HG02623 (cell line): ENCODE results near the gene PAN3.
"Not testable (repeated sequence)": the region's sequence is repeated elsewhere in the genome, so short reads cannot be mapped to it uniquely, and the experiment has no call there.

ENCODE experiments used
- ATAC-seq: cut with Tn5 transposase; IDR thresholded peaks from one replicate; pipeline ENCODE4 v1.9.1; 2021; ENCODE audit warnings: moderate library complexity; ENCODE audit not compliant: unreplicated experiment

PAN3 gene

GRCh38 chr13:28138012-28138755 is at the start of gene PAN3:
PAN3 (plus strand) TSS chr13:28138545; CDS start chr13:28138658, 113 bp downstream.
- ATAC-seq = peak; percentile 56

GRCh38 chr13:28089065-28089464 is 49.3 kb upstream of the PAN3 start:
- no peak for ATAC-seq

- ATAC-seq = no peak
Measured at GRCh38 chr13:28092431-28092830, 45.9 kb upstream of the PAN3 start.

- no peak for ATAC-seq
Measured at GRCh38 chr13:28093881-28094280, 44.5 kb upstream of the PAN3 start.

GRCh38 chr13:28094306-28094705 is 44.0 kb upstream of the PAN3 start:
- no peak for ATAC-seq

- no peak for ATAC-seq
Measured at GRCh38 chr13:28097503-28097902, 40.8 kb upstream of the PAN3 start.

GRCh38 chr13:28099396-28100149 is 38.8 kb upstream of the PAN3 start:
- no peak for ATAC-seq

GRCh38 chr13:28100150-28101121 is 37.9 kb upstream of the PAN3 start, which contains the start of gene FLT3:
FLT3 (minus strand) TSS chr13:28100576; CDS start chr13:28100510, 66 bp downstream.
- ATAC-seq = no peak

GRCh38 chr13:28101886-28102285 is 36.5 kb upstream of the PAN3 start:
- not testable (repeated sequence) for ATAC-seq

GRCh38 chr13:28106976-28107375 is 31.4 kb upstream of the PAN3 start:
- no peak for ATAC-seq

- no peak for ATAC-seq
Measured at GRCh38 chr13:28110414-28110813, 27.9 kb upstream of the PAN3 start.

- no peak for ATAC-seq
Measured at GRCh38 chr13:28116736-28117135, 21.6 kb upstream of the PAN3 start.

GRCh38 chr13:28117689-28118377 is 20.5 kb upstream of the PAN3 start:
- no peak for ATAC-seq

- no peak for ATAC-seq
Measured at GRCh38 chr13:28120317-28120716, 18.0 kb upstream of the PAN3 start.

- no peak for ATAC-seq
Measured at GRCh38 chr13:28121224-28121623, 17.1 kb upstream of the PAN3 start.

- ATAC-seq = no peak
Measured at GRCh38 chr13:28128030-28128429, 10.3 kb upstream of the PAN3 start.

GRCh38 chr13:28128926-28129325 is 9.4 kb upstream of the PAN3 start:
- ATAC-seq = no peak

GRCh38 chr13:28129911-28130693 is 8.2 kb upstream of the PAN3 start:
- no peak for ATAC-seq

GRCh38 chr13:28131646-28132045 is 6.7 kb upstream of the PAN3 start:
- no peak for ATAC-seq

GRCh38 chr13:28136916-28137315 is 1.4 kb upstream of the PAN3 start:
- ATAC-seq = no peak
